H9 (cell line): ENCODE measurements around the gene PDZD7. TPM values are rescaled to one million over a fixed set of nuclear protein-coding genes. Genes with fewer than 3 reads are reported as not detected.

Experiments
- DNase-seq: peaks from one replicate; pipeline ENCODE4 v3.0.0-alpha.2; 2017
- H2AFZ ChIP-seq: one replicate; pipeline ENCODE4 v1.6.1; 2013; ENCODE audit warnings: mild to moderate bottlenecking, low read length, control low read depth, moderate library complexity
- H2AK5ac ChIP-seq: 2 replicates; pipeline ENCODE4 v1.6.1; 2013; ENCODE audit warnings: low read length, control low read depth, mixed read lengths; ENCODE audit not compliant: insufficient read length
- H2BK120ac ChIP-seq: one replicate; pipeline ENCODE4 v1.6.1; 2013; ENCODE audit warnings: low read depth, mild to moderate bottlenecking, low read length, control low read depth, inconsistent platforms; ENCODE audit not compliant: poor library complexity, severe bottlenecking
- H2BK12ac ChIP-seq: 2 replicates; pipeline ENCODE4 v1.6.1; 2013; ENCODE audit warnings: low read length, control low read depth, mixed read lengths, low read depth; ENCODE audit not compliant: insufficient read length
- H2BK15ac ChIP-seq: 2 replicates; pipeline ENCODE4 v1.6.1; 2013; ENCODE audit warnings: low read depth, low read length, control low read depth
- H2BK20ac ChIP-seq: one replicate; pipeline ENCODE4 v1.6.1; 2013; ENCODE audit warnings: low read depth, mild to moderate bottlenecking, low read length, control low read depth, inconsistent platforms; ENCODE audit not compliant: poor library complexity, severe bottlenecking
- H2BK5ac ChIP-seq: 2 replicates; pipeline ENCODE4 v1.6.1; 2013; ENCODE audit warnings: low read length, control low read depth, mixed read lengths; ENCODE audit not compliant: insufficient read length
- H3K14ac ChIP-seq: 2 replicates; pipeline ENCODE4 v1.6.1; 2013; ENCODE audit warnings: low read length, control low read depth; ENCODE audit not compliant: insufficient read depth
- H3K18ac ChIP-seq: 2 replicates; pipeline ENCODE4 v1.6.1; 2013; ENCODE audit warnings: low read depth, mild to moderate bottlenecking, mixed read lengths, low read length, control low read depth; ENCODE audit not compliant: insufficient read length
- H3K23ac ChIP-seq: 2 replicates; pipeline ENCODE4 v1.6.1; 2013; ENCODE audit warnings: low read length, control low read depth, mixed read lengths, low read depth; ENCODE audit not compliant: insufficient read length
- H3K23me2 ChIP-seq: 2 replicates; pipeline ENCODE4 v1.6.1; 2013; ENCODE audit warnings: low read depth, mild to moderate bottlenecking, mixed read lengths, low read length, control low read depth; ENCODE audit not compliant: insufficient read length, poor library complexity, severe bottlenecking
- H3K27ac ChIP-seq: 2 replicates; pipeline ENCODE4 v1.5.1; 2013; ENCODE audit warnings: low read length, control low read depth, mixed read lengths, low read depth; ENCODE audit not compliant: insufficient read length
- H3K27me3 ChIP-seq: 2 replicates; pipeline ENCODE4 v1.6.1; 2013; ENCODE audit warnings: low read length, control low read depth, inconsistent platforms; ENCODE audit not compliant: insufficient read depth
- H3K4ac ChIP-seq: 2 replicates; pipeline ENCODE4 v1.6.1; 2013; ENCODE audit warnings: low read depth, mild to moderate bottlenecking, control low read depth, inconsistent platforms, low read length, moderate library complexity
- H3K4me1 ChIP-seq: 2 replicates; pipeline ENCODE4 v1.6.1; 2013; ENCODE audit warnings: low read length, control low read depth, inconsistent platforms; ENCODE audit not compliant: insufficient read depth
- H3K4me2 ChIP-seq: 2 replicates; pipeline ENCODE4 v1.6.1; 2013; ENCODE audit warnings: low read length, control low read depth, mixed read lengths; ENCODE audit not compliant: insufficient read length, insufficient read depth
- H3K56ac ChIP-seq: 2 replicates; pipeline ENCODE4 v1.6.1; 2013; ENCODE audit warnings: low read depth, mild to moderate bottlenecking, mixed read lengths, low read length, control low read depth; ENCODE audit not compliant: insufficient read length
- H3K79me1 ChIP-seq: 2 replicates; pipeline ENCODE4 v1.6.1; 2013; ENCODE audit warnings: low read depth, mild to moderate bottlenecking, moderate library complexity, low read length, control low read depth, inconsistent platforms; ENCODE audit not compliant: insufficient read depth, poor library complexity, severe bottlenecking
- H3K79me2 ChIP-seq: 2 replicates; pipeline ENCODE4 v1.6.1; 2013; ENCODE audit warnings: low read length, control low read depth, inconsistent platforms; ENCODE audit not compliant: insufficient read depth
- H3K9ac ChIP-seq: 2 replicates; pipeline ENCODE4 v1.6.1; 2013; ENCODE audit warnings: low read length, control low read depth, mixed read lengths; ENCODE audit not compliant: insufficient read length; ENCODE audit errors: extremely low read depth
- H3K9me3 ChIP-seq: one replicate; pipeline ENCODE4 v1.6.1; 2013; ENCODE audit warnings: low read depth, low read length, inconsistent platforms; ENCODE audit not compliant: control insufficient read depth
- H3T11ph ChIP-seq: one replicate; pipeline ENCODE4 v1.6.1; 2013; ENCODE audit warnings: mild to moderate bottlenecking, low read length, control low read depth, inconsistent platforms
- H4K20me1 ChIP-seq: one replicate; pipeline ENCODE4 v1.6.1; 2013; ENCODE audit not compliant: control insufficient read depth, insufficient read length, insufficient read depth
- H4K5ac ChIP-seq: 2 replicates; pipeline ENCODE4 v1.6.1; 2013; ENCODE audit warnings: low read depth, mild to moderate bottlenecking, mixed read lengths, low read length, control low read depth; ENCODE audit not compliant: insufficient read length
- H4K8ac ChIP-seq: replicated peaks from 2 replicates; pipeline ENCODE4 v1.6.1; 2013; ENCODE audit warnings: low read length, control low read depth, mixed read lengths, low read depth; ENCODE audit not compliant: insufficient read length
- H4K91ac ChIP-seq: 2 replicates; pipeline ENCODE4 v1.6.1; 2013; ENCODE audit warnings: low read depth, mild to moderate bottlenecking, moderate library complexity, mixed read lengths, low read length, control low read depth; ENCODE audit not compliant: insufficient read length
- H3K27ac Mint-ChIP-seq, 3 experiments: 2 replicates in 2 of 3; 3 replicates in 1 of 3; pipeline ENCODE4 v1.8.0; 2020 to 2021; ENCODE audit warnings: mixed read lengths in 3 of 3, mild to moderate bottlenecking in 1 of 3, moderate library complexity in 1 of 3
- H3K27me3 Mint-ChIP-seq: 2 replicates; pipeline ENCODE4 v1.8.0; 2021; ENCODE audit warnings: low read depth, mild to moderate bottlenecking, moderate library complexity, mixed read lengths
- H3K36me3 Mint-ChIP-seq, 3 experiments: 2 replicates in 2 of 3; 3 replicates in 1 of 3; pipeline ENCODE4 v1.8.0; 2020 to 2021; ENCODE audit warnings: low read depth in 3 of 3, mixed read lengths in 3 of 3; ENCODE audit not compliant: insufficient read depth in 1 of 3
- H3K4me1 Mint-ChIP-seq, 2 experiments: 2 replicates each; pipeline ENCODE4 v1.8.0; 2020; ENCODE audit warnings: mixed read lengths in 2 of 2
- H3K4me3 Mint-ChIP-seq, 2 experiments: 2 replicates in 1 of 2; 3 replicates in 1 of 2; pipeline ENCODE4 v1.8.0; 2020 to 2021; ENCODE audit warnings: mild to moderate bottlenecking in 2 of 2, mixed read lengths in 2 of 2, moderate library complexity in 1 of 2
- H3K9me3 Mint-ChIP-seq, 2 experiments: 2 replicates in 1 of 2; 3 replicates in 1 of 2; pipeline ENCODE4 v1.8.0; 2020; ENCODE audit warnings: mild to moderate bottlenecking in 2 of 2, mixed read lengths in 2 of 2, moderate library complexity in 1 of 2
- WGBS: extraction: QIAGEN DNeasy Blood & Tissue Kit; methylation state at CpG from one replicate; pipeline ENCODE4 v1.1.7; 2013; ENCODE audit warnings: missing lambda C conversion rate, low lambda C conversion rate, mixed read lengths; ENCODE audit not compliant: insufficient read length; ENCODE audit errors: extremely low coverage; 5-methylcytosine and 5-hydroxymethylcytosine counted together
- total RNA-seq: library from RNA; stranded (reverse); gene quantifications from 2 replicates; pipeline ENCODE4 v1.2.1, GENCODE V29; 2021
- TF ChIP-seq, protein P1 (sequence below): fragments of 200-600 bp; sonication (generic); conservative IDR thresholded peaks from 3 replicates; pipeline ENCODE4 v1.8.0; 2021; ENCODE audit warnings: antibody characterized with exemption, mild to moderate bottlenecking

PDZD7 gene
- total RNA-seq, 1 experiment from 2014 or later = 2.0 TPM

DNA sequence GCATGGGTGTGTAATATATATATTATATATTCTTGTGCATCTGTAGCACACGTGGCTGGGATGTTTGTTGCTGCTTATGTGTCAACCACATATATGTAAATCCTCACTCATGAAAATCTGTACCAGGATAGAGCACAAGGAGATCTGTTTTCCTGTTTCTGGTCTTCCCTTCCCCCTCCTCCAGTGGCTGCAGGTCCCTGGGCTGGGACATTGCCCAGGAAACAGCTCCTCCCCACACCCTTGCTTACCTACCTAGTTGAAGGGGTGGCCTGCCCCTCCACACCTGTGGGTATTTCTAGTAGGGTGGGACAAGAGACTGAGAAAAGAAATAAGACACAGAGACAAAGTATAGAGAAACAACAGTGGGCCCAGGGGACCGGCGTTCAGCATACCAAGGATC is 2.3 kb upstream of the PDZD7 start:
- TF ChIP-seq, protein P1, sequence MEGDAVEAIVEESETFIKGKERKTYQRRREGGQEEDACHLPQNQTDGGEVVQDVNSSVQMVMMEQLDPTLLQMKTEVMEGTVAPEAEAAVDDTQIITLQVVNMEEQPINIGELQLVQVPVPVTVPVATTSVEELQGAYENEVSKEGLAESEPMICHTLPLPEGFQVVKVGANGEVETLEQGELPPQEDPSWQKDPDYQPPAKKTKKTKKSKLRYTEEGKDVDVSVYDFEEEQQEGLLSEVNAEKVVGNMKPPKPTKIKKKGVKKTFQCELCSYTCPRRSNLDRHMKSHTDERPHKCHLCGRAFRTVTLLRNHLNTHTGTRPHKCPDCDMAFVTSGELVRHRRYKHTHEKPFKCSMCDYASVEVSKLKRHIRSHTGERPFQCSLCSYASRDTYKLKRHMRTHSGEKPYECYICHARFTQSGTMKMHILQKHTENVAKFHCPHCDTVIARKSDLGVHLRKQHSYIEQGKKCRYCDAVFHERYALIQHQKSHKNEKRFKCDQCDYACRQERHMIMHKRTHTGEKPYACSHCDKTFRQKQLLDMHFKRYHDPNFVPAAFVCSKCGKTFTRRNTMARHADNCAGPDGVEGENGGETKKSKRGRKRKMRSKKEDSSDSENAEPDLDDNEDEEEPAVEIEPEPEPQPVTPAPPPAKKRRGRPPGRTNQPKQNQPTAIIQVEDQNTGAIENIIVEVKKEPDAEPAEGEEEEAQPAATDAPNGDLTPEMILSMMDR = no peak
- H3K23ac ChIP-seq = no peak overlapping the region
- H3K9me3 ChIP-seq = no peaks in the 10 kb centered on the region
- H2AK5ac ChIP-seq = no peak overlapping the region
- H3K79me1 ChIP-seq = no peaks in the 10 kb centered on the region
- H3K27ac Mint-ChIP-seq = no peak overlapping the region
- no peak overlapping the region for H2AFZ ChIP-seq
- no peak overlapping the region for H2BK15ac ChIP-seq
- DNase-seq = no peak
- no peak overlapping the region for H3K27ac ChIP-seq
- 0 out of 2 replicates have a peak, but pooled peaks cover 4% of the 10 kb centered on the region for H3K4me1 ChIP-seq
- no peak overlapping the region for H4K5ac ChIP-seq
- no peaks in the 10 kb centered on the region for H4K20me1 ChIP-seq
- no peak overlapping the region for H2BK20ac ChIP-seq
- no peak overlapping the region for H2BK120ac ChIP-seq
- H4K91ac ChIP-seq = no peak overlapping the region
- H3K4ac ChIP-seq = no peak overlapping the region
- H3K14ac ChIP-seq = no peak overlapping the region
- H3K27me3 ChIP-seq = peaks cover 4% of the 10 kb centered on the region; the same call in 1 of the 2 replicates
- no peak overlapping the region for H3K9ac ChIP-seq
- H3K9me3 Mint-ChIP-seq = no peaks in the 10 kb centered on the region; a peak in 1 of 5 replicates
- H3K18ac ChIP-seq = no peak overlapping the region
- H3K56ac ChIP-seq = no peak overlapping the region
- no peaks in the 10 kb centered on the region for H3K79me2 ChIP-seq
- H2BK5ac ChIP-seq = no peak overlapping the region
- no CpG with 5 or more reads among the region's 3 CpGs for WGBS
- H3T11ph ChIP-seq = no peak overlapping the region
- no peaks in the 10 kb centered on the region for H3K36me3 Mint-ChIP-seq
- no peak overlapping the region for H4K8ac ChIP-seq
- no peak overlapping the region for H3K4me3 Mint-ChIP-seq
- H3K4me1 Mint-ChIP-seq = peaks cover 27 to 37% of the 10 kb centered on the region in 2 experiments
- H2BK12ac ChIP-seq = no peak overlapping the region
- no peak overlapping the region for H3K4me2 ChIP-seq
- peaks cover 13% of the 10 kb centered on the region for H3K23me2 ChIP-seq
- peaks cover 78% of the 10 kb centered on the region for H3K27me3 Mint-ChIP-seq
